NCI-H510A treated with DMSO at 0.1 percent for 48 hours (cell line): ENCODE results near the gene THRAP3.
A peak's percentile ranks its signal among the peaks of the same experiment; 100 is the strongest.

Source experiments
- DNase-seq: peaks from one replicate; lab custom pipeline; 2025; lab: John Stamatoyannopoulos, UW

THRAP3 gene

GRCh38 chr1:36327421-36328087, 103.3 kb downstream of the THRAP3 start:
- peak; percentile 58 for DNase-seq

GRCh38 chr1:36328088-36328480, 103.8 kb downstream of the THRAP3 start:
- DNase-seq, result no peak

GRCh38 chr1:36328713-36329112, 104.5 kb downstream of the THRAP3 start:
- DNase-seq, result peak; percentile 91

GRCh38 chr1:36329817-36330216, 105.6 kb downstream of the THRAP3 start:
- DNase-seq, result no peak

GRCh38 chr1:36330940-36331339, 106.7 kb downstream of the THRAP3 start:
- DNase-seq, result no peak

- no peak for DNase-seq
These were observed 113.6 kb downstream of the THRAP3 start for GRCh38 chr1:36337830-36338229.

GRCh38 chr1:36339215-36339614, 115.0 kb downstream of the THRAP3 start:
- DNase-seq, result peak; percentile 40

- DNase-seq, result no peak
These were observed 115.4 kb downstream of the THRAP3 start for GRCh38 chr1:36339615-36340014.

- no peak for DNase-seq
These were observed 117.5 kb downstream of the THRAP3 start for GRCh38 chr1:36341626-36342320.

- peak; percentile 48 for DNase-seq
These were observed 118.4 kb downstream of the THRAP3 start for GRCh38 chr1:36342426-36343185.

GRCh38 chr1:36343651-36344394, 119.6 kb downstream of the THRAP3 start:
- no peak for DNase-seq

GRCh38 chr1:36344395-36344680, 120.1 kb downstream of the THRAP3 start:
- no peak for DNase-seq

- no peak for DNase-seq
These were observed 121.1 kb downstream of the THRAP3 start for GRCh38 chr1:36345353-36345752.

- DNase-seq, result no peak
These were observed 122.6 kb downstream of the THRAP3 start for GRCh38 chr1:36346741-36347370.

GRCh38 chr1:36349241-36349671, 125.0 kb downstream of the THRAP3 start:
- DNase-seq, result no peak

- DNase-seq, result no peak
These were observed 125.6 kb downstream of the THRAP3 start for GRCh38 chr1:36349839-36350238.

GRCh38 chr1:36350659-36351226, 126.5 kb downstream of the THRAP3 start:
- DNase-seq, result no peak

- DNase-seq, result no peak
These were observed 127.2 kb downstream of the THRAP3 start for GRCh38 chr1:36351227-36351977.

GRCh38 chr1:36352125-36352909, 128.1 kb downstream of the THRAP3 start:
- DNase-seq, result no peak
